K562 (cell line): ENCODE results near the gene SH2B2. TPM values are rescaled to one million over a fixed set of nuclear protein-coding genes. Genes with fewer than 3 reads are reported as not detected.

Experiments
- ATAC-seq: fragments of 200-7000 bp; cut with Tn5 transposase; 3 replicates; pipeline ENCODE4 v1.9.1; 2020; ENCODE audit warnings: moderate library complexity
- BruUV-seq: library from RNA; stranded (reverse); fragments of 400-500 nt; replicated peaks from 2 replicates; lab custom pipeline; 2021; lab: Mats Ljungman, UMichigan
- CTCF ChIA-PET: fragments of 300-600 bp; formaldehyde crosslinking; extraction: SDS; loops from one replicate; lab custom pipeline; 2021; ENCODE audit warnings: low intra/inter-chr PET ratio; lab: Yijun Ruan, JAX
- POLR2A ChIA-PET: fragments of 300-600, 350-650 bp; sonication (Branson Sonifier 250); formaldehyde crosslinking; extraction: SDS; loops from one replicate; lab custom pipeline; 2021; ENCODE audit warnings: antibody characterized with exemption, inconsistent platforms; lab: Yijun Ruan, JAX
- DNase-seq, 4 experiments: peaks; one replicate each; pipeline versions ENCODE4 v3.0.0 to v3.0.0-alpha.2; 2011 to 2018; ENCODE audit warnings: low spot score in 3 of 4, mixed read lengths in 3 of 4; ENCODE audit errors: extremely low read depth in 1 of 4
- FAIRE-seq: peaks from 2 replicates; lab custom pipeline; 2011; peaks lifted over from hg19 to GRCh38; lab: Jason Lieb, UNC
- H2AFZ ChIP-seq: 2 replicates; pipeline ENCODE4 v1.6.0; 2011; ENCODE audit warnings: low read depth, low read length, control low read depth, inconsistent platforms
- H3K27ac ChIP-seq: fragments of 200-600 bp; 3 replicates; pipeline ENCODE4 v1.8.0; 2011; ENCODE audit warnings: low read depth, mild to moderate bottlenecking, control low read depth, inconsistent platforms, low read length, moderate library complexity, mixed read lengths; ENCODE audit errors: extremely low read depth
- H3K27me3 ChIP-seq, 2 experiments: fragments of 300-600 bp in 1 of 2; 2 replicates in 1 of 2; 3 replicates in 1 of 2; pipeline versions ENCODE4 v1.6.0 to v1.8.0; 2011; ENCODE audit warnings: inconsistent platforms in 2 of 2, low read length in 2 of 2, mild to moderate bottlenecking in 1 of 2, mixed read lengths in 1 of 2, moderate library complexity in 1 of 2; ENCODE audit not compliant: control insufficient read depth in 2 of 2, insufficient read depth in 2 of 2
- H3K36me3 ChIP-seq: fragments of 300-600 bp; 3 replicates; pipeline ENCODE4 v1.8.0; 2011; ENCODE audit warnings: mild to moderate bottlenecking, low read length, inconsistent platforms; ENCODE audit not compliant: control insufficient read depth, insufficient read depth
- H3K4me1 ChIP-seq, 2 experiments: fragments of 200-600 bp in 1 of 2; replicated peaks in 1 of 2; 2 replicates in 1 of 2; 3 replicates in 1 of 2; pipeline versions ENCODE4 v1.5.1 to v1.8.0; 2011; ENCODE audit warnings: inconsistent platforms in 2 of 2, low read length in 2 of 2, mild to moderate bottlenecking in 1 of 2, mixed read lengths in 1 of 2, moderate library complexity in 1 of 2; ENCODE audit not compliant: control insufficient read depth in 2 of 2, insufficient read depth in 2 of 2
- H3K4me2 ChIP-seq: 2 replicates; pipeline ENCODE4 v1.6.1; 2011; ENCODE audit warnings: low read length, control low read depth, inconsistent platforms, mixed read lengths; ENCODE audit not compliant: insufficient read depth
- H3K4me3 ChIP-seq: fragments of 200-600 bp; sonication (generic), shearing (Covaris generic); 2 replicates; pipeline ENCODE4 v1.5.1; 2016; ENCODE audit warnings: control low read depth, inconsistent platforms
- H3K79me2 ChIP-seq: fragments of 200-600 bp; 3 replicates; pipeline ENCODE4 v1.8.0; 2011; ENCODE audit warnings: low read length, inconsistent platforms; ENCODE audit not compliant: control insufficient read depth, insufficient read depth
- H3K9ac ChIP-seq, 2 experiments: 2 replicates each; pipeline versions ENCODE4 v1.6.0 to v1.6.1; 2011; ENCODE audit warnings: low read depth in 2 of 2, low read length in 2 of 2, control low read depth in 1 of 2, inconsistent platforms in 1 of 2, mild to moderate bottlenecking in 1 of 2, mixed read lengths in 1 of 2; ENCODE audit not compliant: insufficient read depth in 1 of 2
- H3K9me1 ChIP-seq: one replicate; pipeline ENCODE4 v1.6.0; 2011; ENCODE audit warnings: inconsistent platforms, mild to moderate bottlenecking, low read length, moderate library complexity; ENCODE audit not compliant: control insufficient read depth, insufficient read depth
- H3K9me3 ChIP-seq: replicated peaks from 2 replicates; pipeline ENCODE4 v1.5.1; 2011; ENCODE audit warnings: low read depth, low read length, inconsistent platforms; ENCODE audit not compliant: control insufficient read depth, insufficient read depth
- H4K20me1 ChIP-seq: replicated peaks from 2 replicates; pipeline ENCODE4 v1.6.1; 2011; ENCODE audit warnings: low read length, inconsistent platforms, mixed read lengths; ENCODE audit not compliant: control insufficient read depth, insufficient read depth
- NR4A1 ChIP-seq, 2 experiments: fragments of 250-450 bp in 1 of 2; fragments of 450-650 bp in 1 of 2; sonication (Bioruptor Pico) in 1 of 2; IDR thresholded peaks; 2 replicates each; pipeline versions ENCODE4 v1.4.0 to v1.6.1; 2016 to 2020; ENCODE audit warnings: mild to moderate bottlenecking in 2 of 2, missing compliant biosample characterization in 1 of 2, missing genetic modification characterization in 1 of 2, moderate library complexity in 1 of 2
- PCBP1 ChIP-seq: fragments of 200-400 bp; formaldehyde crosslinking; IDR thresholded peaks from 2 replicates; pipeline ENCODE4 v1.6.1; 2018; ENCODE audit warnings: mild to moderate bottlenecking, low read depth, low read length; ENCODE audit not compliant: poor library complexity, severe bottlenecking
- WGBS: fragments of 100-300 bp; shearing (Covaris generic); methylation state at CpG from one replicate; pipeline ENCODE4 v1.1.6; 2016; ENCODE audit warnings: low coverage, mixed read lengths; ENCODE audit not compliant: insufficient coverage; ENCODE audit errors: missing lambda C conversion rate; 5-methylcytosine and 5-hydroxymethylcytosine counted together
- in situ Hi-C: fragments of 300-500 bp; cut with MboI; formaldehyde crosslinking; loops from 4 replicates; pipeline ENCODE4 v1.15.0; 2018; ENCODE audit warnings: inconsistent platforms, mixed read lengths
- intact Hi-C: fragments of 100-400 bp; cut with micrococcal nuclease; formaldehyde crosslinking; loops from 2 replicates; pipeline ENCODE4 v1.14.2; 2022
- polyA plus RNA-seq, 8 experiments: library from polyadenylated mRNA; depleted of rRNA in 4 of 8; stranded (reverse) in 5 of 8; unstranded in 3 of 8; fragments of >200 nt; fragmentation: Nextera tagmentation in 2 of 8; fragmentation: Illumina TruSeq in 1 of 8; extraction: Ambion mirVana in 2 of 8; extraction: Trizol in 1 of 8; gene quantifications; 2 replicates each; pipeline versions ENCODE4 v1.2.1 to v1.2.3, GENCODE V29; 2011 to 2014; ENCODE audit warnings: inconsistent platforms in 1 of 8, missing spikeins in 1 of 8
- total RNA-seq, 7 experiments: library from RNA; depleted of rRNA in 6 of 7; stranded (reverse); fragments of >200 nt in 6 of 7; fragmentation: Illumina TruSeq in 2 of 7; extraction: Trizol in 2 of 7; gene quantifications; 2 replicates each; pipeline versions ENCODE4 v1.2.1 to v1.2.3, GENCODE V29; 2011 to 2021; ENCODE audit warnings: low replicate concordance in 1 of 7

The SH2B2 gene
- total and polyA plus RNA-seq, 9 of the 15 experiments (the other 6 are each of a cell fraction or from before 2014, with no cell fraction given): 0.03 to 0.89 (median 0.07) TPM; not detected in 4

DNA sequence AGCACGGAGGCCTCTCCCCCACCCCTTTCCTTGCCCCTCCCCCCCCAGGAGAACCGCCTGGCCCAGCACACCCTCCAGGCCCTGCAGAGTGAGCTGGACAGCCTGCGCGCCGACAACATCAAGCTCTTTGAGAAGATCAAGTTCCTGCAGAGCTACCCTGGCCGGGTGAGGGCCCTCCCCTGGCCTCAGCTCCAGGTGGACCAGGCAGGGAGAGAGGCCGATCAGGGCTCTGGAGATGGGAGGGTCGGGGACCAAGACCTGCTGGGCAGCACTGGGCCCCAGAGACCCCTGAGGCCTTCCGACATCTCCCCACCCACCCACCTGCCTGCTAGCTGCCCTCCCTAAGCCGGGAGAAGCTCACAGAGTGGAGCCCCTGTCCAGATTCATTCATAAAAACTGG lies 8.8 kb upstream of the SH2B2 start:
- POLR2A ChIA-PET: no interaction called here
- in situ Hi-C loops (no loop called here), intact Hi-C loops (no loop called here)
- no peak overlapping the region for H3K9ac ChIP-seq
- peaks cover 8 to 46% of the 10 kb centered on the region in 2 experiments; a peak in 4 of 5 replicates for H3K4me1 ChIP-seq
- 43% methylated on average over 8 of the region's 10 CpGs for WGBS
- H3K36me3 ChIP-seq: no peaks in the 10 kb centered on the region
- no TSS peak for BruUV-seq
- peaks cover 7% of the 10 kb centered on the region for H3K9me1 ChIP-seq
- H3K4me2 ChIP-seq: no peak overlapping the region
- H3K27ac ChIP-seq: no peak overlapping the region
- TF ChIP-seq NR4A1 (CRISPR knock-in tag; IDR thresholded peaks at IDR 0.05) (no peak), NR4A1 (tag; IDR thresholded peaks at IDR 0.05) (no peak), PCBP1 (peak; percentile 32)
- H3K4me3 ChIP-seq: no peak overlapping the region
- H3K27me3 ChIP-seq: no peaks in the 10 kb centered on the region
- no peak overlapping the region for H2AFZ ChIP-seq
- H3K9me3 ChIP-seq: no peaks in the 10 kb centered on the region
- H3K79me2 ChIP-seq: no peaks in the 10 kb centered on the region
- no peak for ATAC-seq
- FAIRE-seq: no peak
- peaks cover 11% of the 10 kb centered on the region for H4K20me1 ChIP-seq
- CTCF ChIA-PET: interaction anchor here (2.0 kb wide), 1 partner anchor 113 kb away, joined by 33 read pairs; no protein-coding TSS in a partner anchor
- no peak for DNase-seq
